CD8-positive, alpha-beta memory T cell (primary cell): Measurements from ENCODE around the gene LCE1F. TPM values are rescaled to one million over a fixed set of nuclear protein-coding genes. Genes with fewer than 3 reads are reported as not detected.

Source experiments
- CTCF ChIA-PET: fragments of 350-600 bp; sonication (Branson Sonifier 250); formaldehyde crosslinking; loops from one replicate; lab custom pipeline; 2021; ENCODE audit warnings: antibody characterized with exemption; lab: Charles Lee
- POLR2A ChIA-PET: fragments of 350-600 bp; sonication (Branson Sonifier 250); formaldehyde crosslinking; loops from one replicate; lab custom pipeline; 2021; ENCODE audit warnings: antibody characterized with exemption; lab: Charles Lee
- DNase-seq, 5 donors: peaks; one replicate each; pipeline versions ENCODE4 v3.0.0 to v3.0.0-alpha.2; 2020 to 2022; ENCODE audit warnings: mixed read lengths in 1 of 5
- H3K27ac ChIP-seq: one replicate; pipeline ENCODE4 v1.7.0; 2013; ENCODE audit warnings: low read depth, mild to moderate bottlenecking, low read length, moderate library complexity
- H3K27me3 ChIP-seq: 2 replicates; pipeline ENCODE4 v1.7.0; 2013; ENCODE audit warnings: low read length, mild to moderate bottlenecking; ENCODE audit not compliant: insufficient read depth, poor library complexity, severe bottlenecking
- H3K36me3 ChIP-seq: 2 replicates; pipeline ENCODE4 v1.7.0; 2013; ENCODE audit warnings: mild to moderate bottlenecking, low read length, moderate library complexity; ENCODE audit not compliant: insufficient read depth
- H3K4me1 ChIP-seq: 2 replicates; pipeline ENCODE4 v1.7.0; 2013; ENCODE audit warnings: mild to moderate bottlenecking, low read length, moderate library complexity; ENCODE audit not compliant: insufficient read depth
- H3K4me3 ChIP-seq: 2 replicates; pipeline ENCODE4 v1.7.0; 2013; ENCODE audit warnings: mild to moderate bottlenecking, low read length
- H3K9me3 ChIP-seq: 2 replicates; pipeline ENCODE4 v1.7.0; 2013; ENCODE audit warnings: mild to moderate bottlenecking, low read length
- H3K27ac Mint-ChIP-seq, 8 donors: one replicate each; pipeline ENCODE4 v1.8.0; 2020 to 2021; ENCODE audit warnings: mixed read lengths in 8 of 8, mild to moderate bottlenecking in 6 of 8, inconsistent platforms in 3 of 8, moderate library complexity in 3 of 8
- H3K27me3 Mint-ChIP-seq, 2 donors: one replicate each; pipeline ENCODE4 v1.8.0; 2020 to 2021; ENCODE audit warnings: mixed read lengths in 2 of 2, mild to moderate bottlenecking in 1 of 2, moderate library complexity in 1 of 2
- H3K36me3 Mint-ChIP-seq, 3 donors: one replicate each; pipeline ENCODE4 v1.8.0; 2020 to 2021; ENCODE audit warnings: mixed read lengths in 3 of 3, inconsistent platforms in 1 of 3, mild to moderate bottlenecking in 1 of 3
- H3K4me1 Mint-ChIP-seq, 3 donors: one replicate each; pipeline ENCODE4 v1.8.0; 2020 to 2021; ENCODE audit warnings: mixed read lengths in 3 of 3, inconsistent platforms in 1 of 3, mild to moderate bottlenecking in 1 of 3
- H3K4me3 Mint-ChIP-seq, 7 donors: one replicate each; pipeline ENCODE4 v1.8.0; 2020 to 2021; ENCODE audit warnings: mixed read lengths in 7 of 7, mild to moderate bottlenecking in 6 of 7, moderate library complexity in 4 of 7, inconsistent platforms in 2 of 7
- H3K9me3 Mint-ChIP-seq, 5 donors: one replicate each; pipeline ENCODE4 v1.8.0; 2020 to 2022; ENCODE audit warnings: mixed read lengths in 5 of 5, mild to moderate bottlenecking in 3 of 5, moderate library complexity in 2 of 5, inconsistent platforms in 1 of 5
- polyA plus RNA-seq: library from polyadenylated mRNA; unstranded; fragments of 300-500 nt; fragmentation: Illumina TruSeq; gene quantifications from one replicate; pipeline ENCODE4 v1.2.3, GENCODE V29; 2021
- total RNA-seq, 2 experiments: library from RNA; stranded (reverse); gene quantifications; one replicate each; pipeline ENCODE4 v1.2.3, GENCODE V29; 2021

LCE1F gene
- total and polyA plus RNA-seq, 3 experiments from 2014 or later = not detected

GRCh38 chr1:152817309-152817708, 42.4 kb downstream of the LCE1F start:
- POLR2A ChIA-PET = no interaction called here
- Histone ChIP-seq H3K36me3 (no peaks in the 10 kb centered on the region), H3K27ac (no peak overlapping the region), H3K27me3 (no peaks in the 10 kb centered on the region), H3K4me1 (no peaks in the 10 kb centered on the region), H3K4me3 (no peak overlapping the region), H3K9me3 (no peaks in the 10 kb centered on the region)
- Mint-ChIP-seq H3K9me3 (no peaks in the 10 kb centered on the region), H3K4me3 (no peak overlapping the region), H3K36me3 (no peaks in the 10 kb centered on the region), H3K4me1 (no peaks in the 10 kb centered on the region), H3K27ac (no peak overlapping the region), H3K27me3 (peaks cover 7 to 20% of the 10 kb centered on the region in 2 donors)
- CTCF ChIA-PET = no interaction called here
- DNase-seq = no peak

GRCh38 chr1:152823294-152823693, 48.4 kb downstream of the LCE1F start:
- no peaks in the 10 kb centered on the region for H3K9me3 ChIP-seq
- CTCF ChIA-PET = no interaction called here
- H3K4me1 ChIP-seq = no peaks in the 10 kb centered on the region
- Mint-ChIP-seq H3K9me3 (no peaks in the 10 kb centered on the region), H3K27me3 (peaks cover 8 to 34% of the 10 kb centered on the region in 2 donors), H3K27ac (no peak overlapping the region), H3K4me3 (no peak overlapping the region), H3K36me3 (no peaks in the 10 kb centered on the region), H3K4me1 (no peaks in the 10 kb centered on the region)
- H3K4me3 ChIP-seq = no peak overlapping the region
- POLR2A ChIA-PET = no interaction called here
- H3K36me3 ChIP-seq = no peaks in the 10 kb centered on the region
- H3K27me3 ChIP-seq = no peaks in the 10 kb centered on the region
- no peak for DNase-seq
- no peak overlapping the region for H3K27ac ChIP-seq

GRCh38 chr1:152824964-152825363, 50.0 kb downstream of the LCE1F start:
- H3K4me3 Mint-ChIP-seq = no peak overlapping the region
- Histone ChIP-seq H3K36me3 (no peaks in the 10 kb centered on the region), H3K4me1 (no peaks in the 10 kb centered on the region), H3K27ac (no peak overlapping the region), H3K4me3 (no peak overlapping the region), H3K27me3 (peaks cover 5% of the 10 kb centered on the region), H3K9me3 (no peaks in the 10 kb centered on the region)
- no peak for DNase-seq
- H3K4me1 Mint-ChIP-seq = no peaks in the 10 kb centered on the region
- H3K36me3 Mint-ChIP-seq = no peaks in the 10 kb centered on the region
- H3K27me3 Mint-ChIP-seq = peaks cover 13 to 49% of the 10 kb centered on the region in 2 donors
- POLR2A ChIA-PET = no interaction called here
- CTCF ChIA-PET = no interaction called here
- no peak overlapping the region for H3K27ac Mint-ChIP-seq
- peaks cover 0 to 2% (median 0%) of the 10 kb centered on the region in 5 donors for H3K9me3 Mint-ChIP-seq

Other genes starting within 250 kb of the LCE1F start
- not detected for gene LCE3E, start 208.4 kb upstream of the LCE1F start, total RNA-seq
- gene LCE3E, start 208.4 kb upstream of the LCE1F start, polyA plus RNA-seq = not detected
- gene LCE3D, start 194.6 kb upstream of the LCE1F start, total RNA-seq = not detected
- not detected for gene LCE3D, start 194.6 kb upstream of the LCE1F start, polyA plus RNA-seq
- not detected for gene LCE3C, start 174.9 kb upstream of the LCE1F start, total RNA-seq
- not detected for gene LCE3C, start 174.9 kb upstream of the LCE1F start, polyA plus RNA-seq
- gene LCE3B, start 161.3 kb upstream of the LCE1F start, total RNA-seq = not detected
- gene LCE3B, start 161.3 kb upstream of the LCE1F start, polyA plus RNA-seq = not detected
- not detected for gene LCE3A, start 152.0 kb upstream of the LCE1F start, total RNA-seq
- not detected for gene LCE3A, start 152.0 kb upstream of the LCE1F start, polyA plus RNA-seq
- not detected for gene LCE2D, start 111.8 kb upstream of the LCE1F start, total RNA-seq
- gene LCE2D, start 111.8 kb upstream of the LCE1F start, polyA plus RNA-seq = not detected
- not detected for gene LCE2C, start 99.9 kb upstream of the LCE1F start, total RNA-seq
- gene LCE2C, start 99.9 kb upstream of the LCE1F start, polyA plus RNA-seq = not detected
- not detected for gene LCE2B, start 89.0 kb upstream of the LCE1F start, total RNA-seq
- gene LCE2B, start 89.0 kb upstream of the LCE1F start, polyA plus RNA-seq = not detected
- gene LCE2A, start 76.8 kb upstream of the LCE1F start, total RNA-seq = not detected
- gene LCE2A, start 76.8 kb upstream of the LCE1F start, polyA plus RNA-seq = not detected
- not detected for gene LCE4A, start 67.0 kb upstream of the LCE1F start, total RNA-seq
- not detected for gene LCE4A, start 67.0 kb upstream of the LCE1F start, polyA plus RNA-seq
- not detected for gene KPRP, start 17.1 kb upstream of the LCE1F start, total RNA-seq
- gene KPRP, start 17.1 kb upstream of the LCE1F start, polyA plus RNA-seq = not detected
- not detected for gene LCE1E, start 11.1 kb downstream of the LCE1F start, total RNA-seq
- not detected for gene LCE1E, start 11.1 kb downstream of the LCE1F start, polyA plus RNA-seq
- not detected for gene LCE1D, start 21.6 kb downstream of the LCE1F start, total RNA-seq
- not detected for gene LCE1D, start 21.6 kb downstream of the LCE1F start, polyA plus RNA-seq
- not detected for gene LCE1C, start 31.5 kb downstream of the LCE1F start, total RNA-seq
- gene LCE1C, start 31.5 kb downstream of the LCE1F start, polyA plus RNA-seq = not detected
- not detected for gene LCE1B, start 36.8 kb downstream of the LCE1F start, total RNA-seq
- not detected for gene LCE1B, start 36.8 kb downstream of the LCE1F start, polyA plus RNA-seq
- gene LCE1A, start 52.3 kb downstream of the LCE1F start, total RNA-seq = not detected
- not detected for gene LCE1A, start 52.3 kb downstream of the LCE1F start, polyA plus RNA-seq
- not detected for gene LCE6A, start 67.7 kb downstream of the LCE1F start, total RNA-seq
- gene LCE6A, start 67.7 kb downstream of the LCE1F start, polyA plus RNA-seq = not detected
- gene LCE7A, start 84.9 kb downstream of the LCE1F start, total RNA-seq = not detected
- not detected for gene LCE7A, start 84.9 kb downstream of the LCE1F start, polyA plus RNA-seq
- gene SMCP, start 103.2 kb downstream of the LCE1F start, total RNA-seq = not detected
- not detected for gene SMCP, start 103.2 kb downstream of the LCE1F start, polyA plus RNA-seq
- gene IVL, start 133.4 kb downstream of the LCE1F start, total RNA-seq = not detected
- not detected for gene IVL, start 133.4 kb downstream of the LCE1F start, polyA plus RNA-seq
- gene SPRR5, start 172.1 kb downstream of the LCE1F start, total RNA-seq = not detected
- gene SPRR5, start 172.1 kb downstream of the LCE1F start, polyA plus RNA-seq = not detected
- gene SPRR4, start 195.5 kb downstream of the LCE1F start, total RNA-seq = not detected
- gene SPRR4, start 195.5 kb downstream of the LCE1F start, polyA plus RNA-seq = not detected
- gene SPRR1A, start 208.9 kb downstream of the LCE1F start, total RNA-seq = not detected
- not detected for gene SPRR1A, start 208.9 kb downstream of the LCE1F start, polyA plus RNA-seq
- gene SPRR3, start 226.6 kb downstream of the LCE1F start, total RNA-seq = not detected
- gene SPRR3, start 226.6 kb downstream of the LCE1F start, polyA plus RNA-seq = not detected